Thyroid gland (tissue), 4 donors: Measurements from ENCODE around the gene GSG1L.

Experiments used
- CTCF ChIP-seq, 6 experiments: fragments of 200-600 bp in 3 of 6; fragments of 450-650 bp in 3 of 6; sonication (generic) in 3 of 6; IDR thresholded peaks; one replicate each; pipeline ENCODE4 v1.5.1; 2016 to 2019; ENCODE audit warnings: antibody characterized with exemption in 6 of 6, mild to moderate bottlenecking in 2 of 6, inconsistent platforms in 1 of 6, moderate library complexity in 1 of 6
- POLR2A ChIP-seq, 2 donors: fragments of 450-650 bp; IDR thresholded peaks; one replicate each; pipeline ENCODE4 v1.6.1; 2017; ENCODE audit warnings: antibody characterized with exemption in 2 of 2, mild to moderate bottlenecking in 2 of 2, moderate library complexity in 1 of 2

- TF ChIP-seq POLR2A (IDR thresholded peaks at IDR 0.05), result no peak
- no peak for TF ChIP-seq CTCF (IDR thresholded peaks at IDR 0.05)
Measured at GRCh38 chr16:27924411-27925118, 138.9 kb downstream of the GSG1L start.
